ENCODE measurements around the gene DDAH2.

The DDAH2 gene

GRCh38 chr6:31729979-31730630 lies 1.0 kb upstream of the DDAH2 start (continued):
- TF ChIP-seq ZSCAN5A (tag by site-specific recombination; IDR thresholded peaks at IDR 0.05): no peak
- peak; percentile 50; the same call in 1 of the 2 replicates for TF ChIP-seq ZEB2 (tag by site-specific recombination; IDR thresholded peaks at IDR 0.05)
- peak; percentile 38; the same call in 1 of the 2 replicates for TF ChIP-seq KLF7 (tag by site-specific recombination; IDR thresholded peaks at IDR 0.05; ENCODE audit: borderline replicate concordance)
- no peak for TF ChIP-seq ZNF280C (tag by site-specific recombination; IDR thresholded peaks at IDR 0.05)
- no peak for TF ChIP-seq ZXDB (tag by site-specific recombination; IDR thresholded peaks at IDR 0.05)
- TF ChIP-seq BCL11B (tag by site-specific recombination; IDR thresholded peaks at IDR 0.05; ENCODE audit: low read depth): 0 out of 2 replicates have a peak, but pooled peaks have one; percentile 27
- peak; percentile 5; the same call in 1 of the 2 replicates for TF ChIP-seq KLF16 (tag by site-specific recombination; IDR thresholded peaks at IDR 0.05)
- peak; percentile 93 for TF ChIP-seq ZBTB10 (tag by site-specific recombination; IDR thresholded peaks at IDR 0.05)
- 0 out of 2 replicates have a peak, but pooled peaks have one; percentile 39 for TF ChIP-seq HIC1 (tag by site-specific recombination; IDR thresholded peaks at IDR 0.05)
- TF ChIP-seq ZFP69B (tag by site-specific recombination; IDR thresholded peaks at IDR 0.05): peak; percentile 83
- 0 out of 2 replicates have a peak, but pooled peaks have one; percentile 7 for TF ChIP-seq ZBTB6 (tag by site-specific recombination; IDR thresholded peaks at IDR 0.05)
- TF ChIP-seq ZNF366 (tag by site-specific recombination; conservative IDR thresholded peaks at IDR 0.05): no peak
- TF ChIP-seq ZBTB11 (tag by site-specific recombination; conservative IDR thresholded peaks at IDR 0.05; ENCODE audit: low read depth): 0 out of 2 replicates have a peak, but pooled peaks have one; percentile 17
- TF ChIP-seq ZNF10 (tag by site-specific recombination; IDR thresholded peaks at IDR 0.05): 0 out of 2 replicates have a peak, but pooled peaks have one; percentile 29
- TF ChIP-seq ZNF843 (tag by site-specific recombination; IDR thresholded peaks at IDR 0.05): peak; percentile 10; the same call in 1 of the 2 replicates
- TF ChIP-seq ZFP3 (tag by site-specific recombination; IDR thresholded peaks at IDR 0.05; ENCODE audit: low read depth): peak; percentile 65; the same call in 1 of the 2 replicates
- TF ChIP-seq ZNF398 (tag by site-specific recombination; IDR thresholded peaks at IDR 0.05): peak; percentile 15; the same call in 1 of the 2 replicates
- TF ChIP-seq ZNF341 (tag by site-specific recombination; IDR thresholded peaks at IDR 0.05; ENCODE audit: low read depth): peak; percentile 48; the same call in 1 of the 2 replicates
- TF ChIP-seq ZNF202 (tag by site-specific recombination; IDR thresholded peaks at IDR 0.05; ENCODE audit: borderline replicate concordance): no peak

Measured in HEK293 (cell line).